ENCODE data around the gene PEX14. TPM values are rescaled to one million over a fixed set of nuclear protein-coding genes. Genes with fewer than 3 reads are reported as not detected.

The PEX14 gene
- total RNA-seq, 1 donor from 2014 or later: 28.0 TPM

DNA sequence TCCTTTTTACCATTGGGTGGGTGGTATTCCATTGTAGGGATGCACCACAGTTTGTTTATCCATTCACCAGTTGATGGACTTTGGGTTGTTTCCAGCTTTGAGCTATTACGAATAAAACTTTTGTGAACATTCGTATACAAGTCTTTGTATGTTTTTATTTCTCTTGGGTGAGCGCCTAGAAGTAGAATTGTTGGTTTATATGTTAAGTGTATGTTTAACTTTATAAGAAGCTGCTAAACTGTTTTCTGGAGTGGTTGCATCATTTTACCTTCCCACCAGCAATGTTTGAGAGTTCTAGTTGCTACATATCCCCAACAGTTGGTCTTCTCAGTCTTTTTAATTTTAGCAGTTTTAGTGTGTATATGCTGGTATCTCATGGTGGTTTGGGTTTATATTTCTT is 132.5 kb downstream of the PEX14 start:
- no peaks in the 10 kb centered on the region for H3K27me3 Mint-ChIP-seq (ENCODE audit: low read depth)
- no peaks in the 10 kb centered on the region for H3K36me3 Mint-ChIP-seq (ENCODE audit: low read depth)
- no peak overlapping the region for H3K4me3 Mint-ChIP-seq
- H3K4me1 Mint-ChIP-seq: peaks cover 2% of the 10 kb centered on the region
- no peak overlapping the region for H3K27ac Mint-ChIP-seq (ENCODE audit: unreplicated experiment)
- no peak for DNase-seq (ENCODE audit: low read depth, low spot score)
- no peaks in the 10 kb centered on the region for H3K9me3 Mint-ChIP-seq
- no peak for TF ChIP-seq CTCF (conservative IDR thresholded peaks at IDR 0.05)

DNA sequence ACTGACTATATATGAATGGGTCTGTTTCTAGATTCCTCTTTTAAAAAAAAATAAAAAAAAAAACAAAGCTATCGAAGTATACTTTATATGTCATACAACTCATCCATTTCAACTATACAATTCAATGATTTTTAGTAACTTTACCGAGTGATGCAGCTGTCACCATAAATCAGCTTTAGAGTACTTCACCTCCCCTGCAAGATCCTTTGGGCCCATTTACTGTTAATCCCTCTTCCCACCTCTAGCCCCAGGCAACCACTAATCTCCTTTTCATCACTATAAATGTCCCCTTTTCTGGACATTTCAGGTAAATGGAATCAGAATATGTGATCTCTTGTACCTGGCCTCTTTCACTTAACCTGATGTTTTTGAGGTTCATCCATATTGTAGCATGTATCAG is 133.9 kb downstream of the PEX14 start:
- Mint-ChIP-seq H3K27me3 (ENCODE audit: low read depth) (no peaks in the 10 kb centered on the region), H3K4me1 (no peaks in the 10 kb centered on the region), H3K9me3 (no peaks in the 10 kb centered on the region), H3K36me3 (ENCODE audit: low read depth) (no peaks in the 10 kb centered on the region), H3K4me3 (no peak overlapping the region), H3K27ac (ENCODE audit: unreplicated experiment) (no peak overlapping the region)
- no peak for DNase-seq (ENCODE audit: low read depth, low spot score)
- no peak for TF ChIP-seq CTCF (conservative IDR thresholded peaks at IDR 0.05)

- H3K27me3 Mint-ChIP-seq (ENCODE audit: low read depth): no peaks in the 10 kb centered on the region
- H3K36me3 Mint-ChIP-seq (ENCODE audit: low read depth): peaks cover 2% of the 10 kb centered on the region
- no peak overlapping the region for H3K27ac Mint-ChIP-seq (ENCODE audit: unreplicated experiment)
- H3K4me3 Mint-ChIP-seq: no peak overlapping the region
- TF ChIP-seq CTCF (conservative IDR thresholded peaks at IDR 0.05): no peak
- DNase-seq (ENCODE audit: low read depth, low spot score): no peak
- H3K9me3 Mint-ChIP-seq: no peaks in the 10 kb centered on the region
- peaks cover 9% of the 10 kb centered on the region for H3K4me1 Mint-ChIP-seq
Observed at GRCh38 chr1:10610901-10611600, 136.3 kb downstream of the PEX14 start.

DNA sequence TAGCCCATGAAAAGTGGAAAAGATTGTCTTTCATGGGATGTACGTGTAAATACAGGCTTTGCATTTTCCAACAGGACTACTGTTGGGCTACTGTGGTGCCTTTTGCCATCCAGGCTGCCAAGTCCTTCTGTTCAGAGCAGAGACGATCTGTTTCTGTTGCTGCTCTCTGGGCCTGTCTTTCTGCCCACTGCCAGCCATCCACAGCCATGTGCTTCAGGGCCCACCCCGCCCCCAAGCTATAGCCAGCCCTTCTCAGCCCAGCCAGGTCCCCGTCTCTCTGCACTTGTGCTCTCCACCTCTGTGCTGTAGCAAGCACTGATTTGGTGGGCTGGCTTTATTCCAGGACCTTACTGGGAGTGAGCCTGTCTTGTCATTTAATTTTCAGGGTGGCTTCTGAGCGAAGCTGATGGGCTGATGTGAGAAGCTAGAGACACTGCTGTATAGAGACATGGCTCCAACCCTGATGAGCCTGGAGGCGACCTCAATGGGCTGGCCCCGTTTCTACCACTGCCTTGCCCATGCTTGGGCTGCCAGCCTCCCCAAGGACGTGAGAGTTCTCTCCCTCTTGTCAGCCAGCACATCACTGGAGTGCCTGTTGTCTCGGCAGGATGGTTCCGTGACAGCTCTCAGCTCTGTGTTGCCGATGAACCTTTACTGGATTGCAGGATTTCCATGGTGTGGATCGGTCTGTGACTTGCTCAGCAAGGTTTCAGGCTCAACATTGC is 137.8 kb downstream of the PEX14 start:
- Mint-ChIP-seq H3K4me3 (no peak overlapping the region), H3K27me3 (ENCODE audit: low read depth) (no peaks in the 10 kb centered on the region), H3K36me3 (ENCODE audit: low read depth) (peaks cover 2% of the 10 kb centered on the region), H3K27ac (ENCODE audit: unreplicated experiment) (no peak overlapping the region), H3K4me1 (peaks cover 9% of the 10 kb centered on the region), H3K9me3 (no peaks in the 10 kb centered on the region)
- no peak for TF ChIP-seq CTCF (conservative IDR thresholded peaks at IDR 0.05)
- DNase-seq (ENCODE audit: low read depth, low spot score): no peak

- Mint-ChIP-seq H3K4me1 (peaks cover 9% of the 10 kb centered on the region), H3K36me3 (ENCODE audit: low read depth) (peaks cover 2% of the 10 kb centered on the region), H3K9me3 (no peaks in the 10 kb centered on the region), H3K4me3 (no peak overlapping the region), H3K27me3 (ENCODE audit: low read depth) (no peaks in the 10 kb centered on the region), H3K27ac (ENCODE audit: unreplicated experiment) (no peak overlapping the region)
- DNase-seq (ENCODE audit: low read depth, low spot score): no peak
- TF ChIP-seq CTCF (conservative IDR thresholded peaks at IDR 0.05): no peak
Observed at GRCh38 chr1:10613340-10613739, 138.6 kb downstream of the PEX14 start.

Data from neural crest cell (in vitro differentiated cells).